OCI-M2 (cell line): ENCODE results near the gene PARP11.
"Not testable (repeated sequence)": the region's sequence is repeated elsewhere in the genome, so short reads cannot be mapped to it uniquely, and the experiment has no call there.

Source experiments
- DNase-seq: peaks from one replicate; lab custom pipeline; 2025; ENCODE audit not compliant: unreplicated experiment; lab: John Stamatoyannopoulos, UW

PARP11 gene

GRCh38 chr12:3884671-3885070 lies 11.5 kb upstream of the PARP11 start:
- DNase-seq, result no peak

GRCh38 chr12:3882896-3883564 lies 9.8 kb upstream of the PARP11 start:
- no peak for DNase-seq

GRCh38 chr12:3882406-3882805 lies 9.2 kb upstream of the PARP11 start:
- no peak for DNase-seq

GRCh38 chr12:3881281-3881950 lies 8.2 kb upstream of the PARP11 start:
- DNase-seq, result no peak

- no peak for DNase-seq
Observed at GRCh38 chr12:3879846-3880245, 6.6 kb upstream of the PARP11 start.

- DNase-seq, result no peak
Observed at GRCh38 chr12:3871356-3871755, 1.8 kb downstream of the PARP11 start.

GRCh38 chr12:3869865-3870264 lies 3.3 kb downstream of the PARP11 start:
- no peak for DNase-seq

GRCh38 chr12:3869433-3869832 lies 3.8 kb downstream of the PARP11 start:
- DNase-seq, result no peak

- no peak for DNase-seq
Observed at GRCh38 chr12:3863756-3864155, 9.4 kb downstream of the PARP11 start.

GRCh38 chr12:3842517-3842916 lies 30.7 kb downstream of the PARP11 start:
- DNase-seq, result no peak

GRCh38 chr12:3841783-3842182 lies 31.4 kb downstream of the PARP11 start:
- DNase-seq, result no peak

- not testable (repeated sequence) for DNase-seq
Observed at GRCh38 chr12:3840833-3841232, 32.4 kb downstream of the PARP11 start.

- DNase-seq, result not testable (repeated sequence)
Observed at GRCh38 chr12:3839745-3840144, 33.5 kb downstream of the PARP11 start.

- not testable (repeated sequence) for DNase-seq
Observed at GRCh38 chr12:3838701-3839548, 34.3 kb downstream of the PARP11 start.

GRCh38 chr12:3838076-3838475 lies 35.1 kb downstream of the PARP11 start:
- DNase-seq, result no peak

- no peak for DNase-seq
Observed at GRCh38 chr12:3837049-3837448, 36.1 kb downstream of the PARP11 start.

GRCh38 chr12:3836641-3837040 lies 36.6 kb downstream of the PARP11 start:
- no peak for DNase-seq

GRCh38 chr12:3835914-3836313 lies 37.3 kb downstream of the PARP11 start:
- no peak for DNase-seq

GRCh38 chr12:3834774-3835173 lies 38.4 kb downstream of the PARP11 start:
- DNase-seq, result no peak

GRCh38 chr12:3833670-3834310 lies 39.4 kb downstream of the PARP11 start:
- DNase-seq, result no peak

GRCh38 chr12:3832738-3833137 lies 40.5 kb downstream of the PARP11 start:
- no peak for DNase-seq
